Measurements from ENCODE around the gene MYOZ3. TPM values are rescaled to one million over a fixed set of nuclear protein-coding genes. Genes with fewer than 3 reads are reported as not detected.

MYOZ3 gene
- polyA plus RNA-seq, 1 experiment: 0.51 TPM

- DNase-seq (ENCODE audit: low read depth, low spot score): no peak
- ChIA-PET CTCF (interaction anchor here (0.6 to 9.3 kb wide), 4 partner anchors 41 to 116 kb away, joined by 3 to 130 read pairs (median 3); partner anchors contain the start of gene RBM22), POLR2A (interaction anchor here (0.7 kb wide), 1 partner anchor 97 kb away, joined by 3 read pairs; no protein-coding TSS in a partner anchor)
Observed at GRCh38 chr5:150660108-150660831, 781 bp upstream of the MYOZ3 start.

GRCh38 chr5:150661821-150662596 lies 958 bp downstream of the MYOZ3 start:
- POLR2A ChIA-PET: interaction anchor here (0.5 kb wide), 1 partner anchor 12 kb away, joined by 3 read pairs; no protein-coding TSS in a partner anchor
- no peak for TF ChIP-seq CTCF (IDR thresholded peaks at IDR 0.05; ENCODE audit: low read depth, low read length)
- CTCF ChIA-PET: interaction anchor here (0.7 to 1.0 kb wide), 2 partner anchors 164 to 203 kb away, joined by 3 read pairs; no protein-coding TSS in a partner anchor

More at GRCh38 chr5:150660108-150660831, 781 bp upstream of the MYOZ3 start:
- TF ChIP-seq CTCF (IDR thresholded peaks at IDR 0.05; ENCODE audit: low read depth, low read length): no peak
- Histone ChIP-seq H3K9me3 (ENCODE audit: control insufficient read depth, insufficient read depth, low read length) (no peaks in the 10 kb centered on the region), H3K4me3 (ENCODE audit: low read depth, low read length) (no peak overlapping the region), H3K27me3 (ENCODE audit: control insufficient read depth, insufficient read depth, low read length) (peaks cover 11% of the 10 kb centered on the region), H3K27ac (ENCODE audit: low read depth, low read length) (no peak overlapping the region)

GRCh38 chr5:150662731-150663516 lies 1.9 kb downstream of the MYOZ3 start:
- ChIA-PET POLR2A (no interaction called here), CTCF (interaction anchor here (1.5 to 2.2 kb wide), 2 partner anchors 102 to 104 kb away, joined by 4 to 10 read pairs; no protein-coding TSS in a partner anchor)
- H3K27ac ChIP-seq (ENCODE audit: low read depth, low read length): no peak overlapping the region
- H3K4me3 ChIP-seq (ENCODE audit: low read depth, low read length): no peak overlapping the region
- H3K9me3 ChIP-seq (ENCODE audit: control insufficient read depth, insufficient read depth, low read length): no peaks in the 10 kb centered on the region
- TF ChIP-seq CTCF (IDR thresholded peaks at IDR 0.05; ENCODE audit: low read depth, low read length): no peak
- peaks cover 18% of the 10 kb centered on the region for H3K27me3 ChIP-seq (ENCODE audit: control insufficient read depth, insufficient read depth, low read length)
- no peak for DNase-seq (ENCODE audit: low read depth, low spot score)

More at GRCh38 chr5:150661821-150662596, 958 bp downstream of the MYOZ3 start:
- H3K27me3 ChIP-seq (ENCODE audit: control insufficient read depth, insufficient read depth, low read length): peaks cover 12% of the 10 kb centered on the region
- H3K27ac ChIP-seq (ENCODE audit: low read depth, low read length): no peak overlapping the region
- no peaks in the 10 kb centered on the region for H3K9me3 ChIP-seq (ENCODE audit: control insufficient read depth, insufficient read depth, low read length)
- no peak overlapping the region for H3K4me3 ChIP-seq (ENCODE audit: low read depth, low read length)
- no peak for DNase-seq (ENCODE audit: low read depth, low spot score)

- Histone ChIP-seq H3K27ac (ENCODE audit: low read depth, low read length) (no peak overlapping the region), H3K9me3 (ENCODE audit: control insufficient read depth, insufficient read depth, low read length) (no peaks in the 10 kb centered on the region), H3K4me3 (ENCODE audit: low read depth, low read length) (no peak overlapping the region), H3K27me3 (ENCODE audit: control insufficient read depth, insufficient read depth, low read length) (peaks cover 22% of the 10 kb centered on the region)
- no peak for TF ChIP-seq CTCF (IDR thresholded peaks at IDR 0.05; ENCODE audit: low read depth, low read length)
- no peak for DNase-seq (ENCODE audit: low read depth, low spot score)
- CTCF ChIA-PET: interaction anchor here (1.5 to 2.2 kb wide), 2 partner anchors 103 to 105 kb away, joined by 4 to 10 read pairs; no protein-coding TSS in a partner anchor
- POLR2A ChIA-PET: interaction anchor here (0.9 to 1.2 kb wide), 2 partner anchors 10 to 26 kb away, joined by 3 read pairs; no protein-coding TSS in a partner anchor
Observed at GRCh38 chr5:150663936-150664335, 2.9 kb downstream of the MYOZ3 start.

Data from AG04450 (cell line).